GM23338 (cell line): ENCODE measurements around the gene PALLD. TPM values are rescaled to one million over a fixed set of nuclear protein-coding genes. Genes with fewer than 3 reads are reported as not detected.

Experiments used
- ATAC-seq: fragments of 200-7000 bp; cut with Tn5 transposase; 3 replicates; pipeline ENCODE4 v1.9.1; 2020
- DNase-seq: peaks from one replicate; pipeline ENCODE4 v3.0.0-alpha.2; 2015; ENCODE audit warnings: low spot score
- H2AFZ ChIP-seq: fragments of 200-600 bp; sonication (generic); 2 replicates; pipeline ENCODE4 v1.8.0; 2016; ENCODE audit warnings: antibody characterized with exemption, mild to moderate bottlenecking, moderate library complexity
- H3F3A ChIP-seq: fragments of 200-600 bp; sonication (generic); replicated peaks from 2 replicates; pipeline ENCODE4 v1.8.0; 2017; ENCODE audit warnings: antibody characterized with exemption, mixed run types, low read depth
- H3K27ac ChIP-seq: fragments of 200-600 bp; sonication (generic); 2 replicates; pipeline ENCODE4 v1.6.1; 2016; ENCODE audit warnings: low read depth
- H3K27me3 ChIP-seq: fragments of 200-600 bp; sonication (generic); 2 replicates; pipeline ENCODE4 v1.8.0; 2016; ENCODE audit warnings: mild to moderate bottlenecking, mixed run types, moderate library complexity; ENCODE audit not compliant: insufficient read depth
- H3K36me3 ChIP-seq: fragments of 200-600 bp; sonication (generic); 2 replicates; pipeline ENCODE4 v1.8.0; 2016; ENCODE audit warnings: mild to moderate bottlenecking; ENCODE audit not compliant: insufficient read depth
- H3K4me1 ChIP-seq: fragments of 200-600 bp; sonication (generic); 2 replicates; pipeline ENCODE4 v1.8.0; 2016; ENCODE audit warnings: mild to moderate bottlenecking, moderate library complexity; ENCODE audit not compliant: insufficient read depth
- H3K4me2 ChIP-seq: fragments of 200-600 bp; sonication (generic); 2 replicates; pipeline ENCODE4 v1.7.1; 2017; ENCODE audit warnings: mixed run types
- H3K4me3 ChIP-seq: fragments of 200-600 bp; sonication (generic); 2 replicates; pipeline ENCODE4 v1.6.1; 2016; ENCODE audit warnings: mixed run types
- H3K79me2 ChIP-seq: fragments of 200-600 bp; sonication (generic); replicated peaks from 2 replicates; pipeline ENCODE4 v1.8.0; 2017; ENCODE audit warnings: mild to moderate bottlenecking; ENCODE audit not compliant: insufficient read depth
- H3K9me2 ChIP-seq: fragments of 200-600 bp; sonication (generic); 2 replicates; pipeline ENCODE4 v1.8.0; 2017; ENCODE audit not compliant: insufficient read depth
- H4K20me1 ChIP-seq: fragments of 200-600 bp; sonication (generic); replicated peaks from 2 replicates; pipeline ENCODE4 v1.8.0; 2017; ENCODE audit warnings: mild to moderate bottlenecking; ENCODE audit not compliant: insufficient read depth
- H3K27ac Mint-ChIP-seq: 2 replicates; pipeline ENCODE4 v1.8.0; 2020; ENCODE audit warnings: inconsistent platforms, mild to moderate bottlenecking, moderate library complexity, mixed read lengths
- H3K27me3 Mint-ChIP-seq: 3 replicates; pipeline ENCODE4 v1.8.0; 2022; ENCODE audit warnings: low read depth, mild to moderate bottlenecking, moderate library complexity, mixed read lengths, inconsistent platforms; ENCODE audit not compliant: insufficient read depth, poor library complexity
- H3K36me3 Mint-ChIP-seq: 3 replicates; pipeline ENCODE4 v1.8.0; 2021; ENCODE audit warnings: low read depth, mild to moderate bottlenecking, inconsistent platforms, moderate library complexity, mixed read lengths
- H3K4me1 Mint-ChIP-seq: 3 replicates; pipeline ENCODE4 v1.8.0; 2020; ENCODE audit warnings: mild to moderate bottlenecking, inconsistent platforms, mixed read lengths
- H3K4me3 Mint-ChIP-seq: 3 replicates; pipeline ENCODE4 v1.8.0; 2021; ENCODE audit warnings: moderate library complexity, mild to moderate bottlenecking, inconsistent platforms, mixed read lengths
- H3K9me3 Mint-ChIP-seq: 3 replicates; pipeline ENCODE4 v1.8.0; 2020; ENCODE audit warnings: moderate library complexity, mild to moderate bottlenecking, inconsistent platforms, mixed read lengths
- CREB1 ChIP-seq: fragments of 250-450 bp; sonication (Bioruptor Pico); IDR thresholded peaks from 2 replicates; pipeline ENCODE4 v1.5.0; 2020; ENCODE audit warnings: low read depth, mild to moderate bottlenecking, moderate library complexity
- EZH2 ChIP-seq: fragments of 200-600 bp; sonication (generic); IDR thresholded peaks from one replicate; pipeline ENCODE4 v1.8.0; 2017; ENCODE audit warnings: antibody characterized with exemption, mild to moderate bottlenecking, low read depth; ENCODE audit not compliant: unreplicated experiment
- NANOG ChIP-seq: IDR thresholded peaks from 2 replicates; pipeline ENCODE4 v1.6.1; 2016; ENCODE audit warnings: antibody characterized with exemption, borderline replicate concordance
- STAT1 ChIP-seq: IDR thresholded peaks from one replicate; pipeline ENCODE4 v1.6.1; 2016; ENCODE audit warnings: antibody characterized with exemption; ENCODE audit not compliant: unreplicated experiment
- ZNF114 ChIP-seq: fragments of 250-450 bp; sonication (Bioruptor Pico); IDR thresholded peaks from 2 replicates; pipeline ENCODE4 v1.5.0; 2020; ENCODE audit warnings: mild to moderate bottlenecking, moderate library complexity
- polyA plus RNA-seq: library from polyadenylated mRNA; unstranded; fragments of >200 nt; fragmentation: Nextera tagmentation; extraction: Ambion mirVana; gene quantifications from 2 replicates; pipeline ENCODE4 v1.2.1, GENCODE V29; 2016
- total RNA-seq: library from RNA; depleted of rRNA; stranded (reverse); fragments of >200 nt; shearing (Covaris generic); gene quantifications from 2 replicates; pipeline ENCODE4 v1.2.3, GENCODE V29; 2014
- TF ChIP-seq, protein P1 (sequence below): IDR thresholded peaks from one replicate; pipeline ENCODE4 v1.6.1; 2018; ENCODE audit warnings: antibody characterized with exemption; ENCODE audit not compliant: unreplicated experiment
- TF ChIP-seq, protein P2 (sequence below): IDR thresholded peaks from 2 replicates; pipeline ENCODE4 v1.6.1; 2016; ENCODE audit warnings: antibody characterized with exemption
- TF ChIP-seq, protein P3 (sequence below), 2 experiments: fragments of 200-600 bp in 1 of 2; sonication (generic) in 1 of 2; conservative IDR thresholded peaks; 2 replicates each; pipeline versions ENCODE4 v1.5.1 to v1.6.1; 2016 to 2017; ENCODE audit warnings: antibody characterized with exemption in 2 of 2, low read depth in 2 of 2, mild to moderate bottlenecking in 2 of 2, moderate library complexity in 1 of 2

Gene PALLD
- total and polyA plus RNA-seq, 2 experiments from 2014 or later: 13.1 to 30.2 TPM

DNA sequence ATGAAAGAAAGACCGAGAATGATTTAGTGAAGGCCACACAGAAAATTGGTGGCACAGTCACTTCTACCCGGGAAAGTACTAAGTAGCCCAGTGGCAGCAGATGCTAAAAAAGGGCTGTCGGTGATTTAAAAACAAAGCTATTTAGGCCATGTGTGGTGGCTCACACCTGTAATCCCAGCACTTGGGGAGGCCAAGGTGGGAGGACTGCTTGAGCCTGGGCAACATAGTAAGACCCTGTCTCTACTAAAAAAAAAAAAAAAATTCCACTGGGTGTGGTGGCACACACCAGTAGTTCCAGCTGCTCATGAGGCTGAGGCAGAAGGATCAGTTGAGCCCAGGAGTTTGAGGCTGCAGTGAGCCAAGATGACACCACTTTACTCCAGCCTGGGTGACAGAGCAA lies 369.0 kb downstream of the PALLD start:
- H3K9me3 Mint-ChIP-seq: no peaks in the 10 kb centered on the region
- no peaks in the 10 kb centered on the region for H3K27me3 ChIP-seq
- no peak overlapping the region for H3K4me3 ChIP-seq
- no peak overlapping the region for H3K4me2 ChIP-seq
- no peaks in the 10 kb centered on the region for H3F3A ChIP-seq
- H3K27me3 Mint-ChIP-seq: no peaks in the 10 kb centered on the region
- no peak for TF ChIP-seq STAT1
- H3K9me2 ChIP-seq: no peaks in the 10 kb centered on the region; the same call in 1 of the 2 replicates
- H3K36me3 Mint-ChIP-seq: peaks cover 6% of the 10 kb centered on the region; the same call in 1 of the 3 replicates
- no peaks in the 10 kb centered on the region for H3K79me2 ChIP-seq
- peaks cover 24% of the 10 kb centered on the region for H3K4me1 Mint-ChIP-seq
- no peaks in the 10 kb centered on the region for H4K20me1 ChIP-seq
- no peaks in the 10 kb centered on the region for H3K36me3 ChIP-seq
- H3K4me1 ChIP-seq: peaks cover 5% of the 10 kb centered on the region; the same call in 1 of the 2 replicates
- H3K27ac ChIP-seq: no peak overlapping the region
- no peak for ATAC-seq
- H3K27ac Mint-ChIP-seq: no peak overlapping the region
- no peak for DNase-seq
- H3K4me3 Mint-ChIP-seq: no peak overlapping the region
- no peak overlapping the region for H2AFZ ChIP-seq

DNA sequence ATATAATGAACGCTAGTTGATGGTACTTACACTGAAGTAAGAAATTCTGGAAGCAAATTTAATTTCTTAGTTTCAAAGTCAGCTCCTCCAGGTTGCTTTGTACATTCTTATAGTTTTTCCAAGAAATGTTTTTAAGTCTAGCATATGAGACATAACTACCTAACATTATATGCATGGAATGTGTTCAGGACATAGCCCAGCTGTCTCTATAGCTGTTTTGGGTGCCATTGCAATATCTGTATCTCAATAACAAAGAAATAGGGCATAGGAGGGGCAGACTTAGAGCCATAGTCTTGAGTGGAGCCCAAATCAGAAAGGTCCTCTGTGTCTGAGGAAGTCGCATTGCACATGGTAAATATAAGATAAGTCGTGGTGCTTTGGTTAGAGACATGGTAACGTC lies 369.8 kb downstream of the PALLD start:
- no peaks in the 10 kb centered on the region for H3K36me3 ChIP-seq
- H3K9me2 ChIP-seq: no peaks in the 10 kb centered on the region; the same call in 1 of the 2 replicates
- H3K4me1 ChIP-seq: peaks cover 5% of the 10 kb centered on the region; the same call in 1 of the 2 replicates
- H3K4me3 ChIP-seq: no peak overlapping the region
- Mint-ChIP-seq H3K4me1 (peaks cover 26% of the 10 kb centered on the region), H3K4me3 (no peak overlapping the region), H3K9me3 (no peaks in the 10 kb centered on the region), H3K36me3 (peaks cover 6% of the 10 kb centered on the region; the same call in 1 of the 3 replicates), H3K27ac (no peak overlapping the region), H3K27me3 (no peaks in the 10 kb centered on the region)
- DNase-seq: no peak
- no peak overlapping the region for H3K27ac ChIP-seq
- H3K27me3 ChIP-seq: no peaks in the 10 kb centered on the region
- no peaks in the 10 kb centered on the region for H3F3A ChIP-seq
- no peaks in the 10 kb centered on the region for H4K20me1 ChIP-seq
- H3K79me2 ChIP-seq: no peaks in the 10 kb centered on the region
- no peak for ATAC-seq
- H3K4me2 ChIP-seq: no peak overlapping the region
- no peak for TF ChIP-seq CREB1 (CRISPR knock-in tag)
- TF ChIP-seq, protein P1, sequence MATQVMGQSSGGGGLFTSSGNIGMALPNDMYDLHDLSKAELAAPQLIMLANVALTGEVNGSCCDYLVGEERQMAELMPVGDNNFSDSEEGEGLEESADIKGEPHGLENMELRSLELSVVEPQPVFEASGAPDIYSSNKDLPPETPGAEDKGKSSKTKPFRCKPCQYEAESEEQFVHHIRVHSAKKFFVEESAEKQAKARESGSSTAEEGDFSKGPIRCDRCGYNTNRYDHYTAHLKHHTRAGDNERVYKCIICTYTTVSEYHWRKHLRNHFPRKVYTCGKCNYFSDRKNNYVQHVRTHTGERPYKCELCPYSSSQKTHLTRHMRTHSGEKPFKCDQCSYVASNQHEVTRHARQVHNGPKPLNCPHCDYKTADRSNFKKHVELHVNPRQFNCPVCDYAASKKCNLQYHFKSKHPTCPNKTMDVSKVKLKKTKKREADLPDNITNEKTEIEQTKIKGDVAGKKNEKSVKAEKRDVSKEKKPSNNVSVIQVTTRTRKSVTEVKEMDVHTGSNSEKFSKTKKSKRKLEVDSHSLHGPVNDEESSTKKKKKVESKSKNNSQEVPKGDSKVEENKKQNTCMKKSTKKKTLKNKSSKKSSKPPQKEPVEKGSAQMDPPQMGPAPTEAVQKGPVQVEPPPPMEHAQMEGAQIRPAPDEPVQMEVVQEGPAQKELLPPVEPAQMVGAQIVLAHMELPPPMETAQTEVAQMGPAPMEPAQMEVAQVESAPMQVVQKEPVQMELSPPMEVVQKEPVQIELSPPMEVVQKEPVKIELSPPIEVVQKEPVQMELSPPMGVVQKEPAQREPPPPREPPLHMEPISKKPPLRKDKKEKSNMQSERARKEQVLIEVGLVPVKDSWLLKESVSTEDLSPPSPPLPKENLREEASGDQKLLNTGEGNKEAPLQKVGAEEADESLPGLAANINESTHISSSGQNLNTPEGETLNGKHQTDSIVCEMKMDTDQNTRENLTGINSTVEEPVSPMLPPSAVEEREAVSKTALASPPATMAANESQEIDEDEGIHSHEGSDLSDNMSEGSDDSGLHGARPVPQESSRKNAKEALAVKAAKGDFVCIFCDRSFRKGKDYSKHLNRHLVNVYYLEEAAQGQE: no peak
- TF ChIP-seq ZNF114 (CRISPR knock-in tag): no peak
- no peak for TF ChIP-seq EZH2
- TF ChIP-seq STAT1: no peak
- no peak overlapping the region for H2AFZ ChIP-seq

DNA sequence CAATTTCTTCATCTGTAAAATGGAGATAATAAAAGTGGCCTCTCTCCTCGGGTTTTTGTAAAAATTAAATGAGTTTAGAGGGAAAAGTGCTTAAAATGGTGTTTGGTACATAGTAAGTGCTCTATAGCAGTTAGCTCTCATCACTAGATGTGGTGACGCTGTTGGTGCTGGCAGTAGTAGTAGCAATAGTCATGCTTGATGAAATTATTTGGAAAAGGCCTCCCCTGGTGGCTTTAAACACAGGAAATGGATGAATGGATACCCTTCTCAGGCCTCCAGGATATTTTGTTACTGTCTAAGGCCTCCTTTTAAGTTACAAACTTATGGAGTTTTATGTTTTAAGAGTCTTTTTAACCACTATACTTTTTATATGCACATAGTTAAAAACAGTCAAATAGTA lies 370.3 kb downstream of the PALLD start:
- H3K36me3 ChIP-seq: no peaks in the 10 kb centered on the region
- H3K4me2 ChIP-seq: no peak overlapping the region
- H3K27me3 Mint-ChIP-seq: no peaks in the 10 kb centered on the region
- no peak overlapping the region for H3K4me3 ChIP-seq
- H3K4me3 Mint-ChIP-seq: no peak overlapping the region
- H3K79me2 ChIP-seq: no peaks in the 10 kb centered on the region
- H3K27me3 ChIP-seq: no peaks in the 10 kb centered on the region
- no peaks in the 10 kb centered on the region for H3K9me3 Mint-ChIP-seq
- ATAC-seq (no peak), DNase-seq (no peak)
- H3K4me1 ChIP-seq: peaks cover 5% of the 10 kb centered on the region; the same call in 1 of the 2 replicates
- H3K27ac ChIP-seq: no peak overlapping the region
- no peaks in the 10 kb centered on the region for H3F3A ChIP-seq
- H4K20me1 ChIP-seq: no peaks in the 10 kb centered on the region
- H3K9me2 ChIP-seq: no peaks in the 10 kb centered on the region; the same call in 1 of the 2 replicates
- peaks cover 29% of the 10 kb centered on the region for H3K4me1 Mint-ChIP-seq
- no peak overlapping the region for H2AFZ ChIP-seq
- peak overlapping the region; percentile 63; the same call in 1 of the 2 replicates for H3K27ac Mint-ChIP-seq
- H3K36me3 Mint-ChIP-seq: peaks cover 8% of the 10 kb centered on the region; the same call in 1 of the 3 replicates
- no peak for TF ChIP-seq NANOG
- TF ChIP-seq, protein P1: no peak
- TF ChIP-seq CREB1 (CRISPR knock-in tag): no peak
- TF ChIP-seq, protein P2, sequence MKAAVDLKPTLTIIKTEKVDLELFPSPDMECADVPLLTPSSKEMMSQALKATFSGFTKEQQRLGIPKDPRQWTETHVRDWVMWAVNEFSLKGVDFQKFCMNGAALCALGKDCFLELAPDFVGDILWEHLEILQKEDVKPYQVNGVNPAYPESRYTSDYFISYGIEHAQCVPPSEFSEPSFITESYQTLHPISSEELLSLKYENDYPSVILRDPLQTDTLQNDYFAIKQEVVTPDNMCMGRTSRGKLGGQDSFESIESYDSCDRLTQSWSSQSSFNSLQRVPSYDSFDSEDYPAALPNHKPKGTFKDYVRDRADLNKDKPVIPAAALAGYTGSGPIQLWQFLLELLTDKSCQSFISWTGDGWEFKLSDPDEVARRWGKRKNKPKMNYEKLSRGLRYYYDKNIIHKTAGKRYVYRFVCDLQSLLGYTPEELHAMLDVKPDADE: no peak
- TF ChIP-seq, protein P3, sequence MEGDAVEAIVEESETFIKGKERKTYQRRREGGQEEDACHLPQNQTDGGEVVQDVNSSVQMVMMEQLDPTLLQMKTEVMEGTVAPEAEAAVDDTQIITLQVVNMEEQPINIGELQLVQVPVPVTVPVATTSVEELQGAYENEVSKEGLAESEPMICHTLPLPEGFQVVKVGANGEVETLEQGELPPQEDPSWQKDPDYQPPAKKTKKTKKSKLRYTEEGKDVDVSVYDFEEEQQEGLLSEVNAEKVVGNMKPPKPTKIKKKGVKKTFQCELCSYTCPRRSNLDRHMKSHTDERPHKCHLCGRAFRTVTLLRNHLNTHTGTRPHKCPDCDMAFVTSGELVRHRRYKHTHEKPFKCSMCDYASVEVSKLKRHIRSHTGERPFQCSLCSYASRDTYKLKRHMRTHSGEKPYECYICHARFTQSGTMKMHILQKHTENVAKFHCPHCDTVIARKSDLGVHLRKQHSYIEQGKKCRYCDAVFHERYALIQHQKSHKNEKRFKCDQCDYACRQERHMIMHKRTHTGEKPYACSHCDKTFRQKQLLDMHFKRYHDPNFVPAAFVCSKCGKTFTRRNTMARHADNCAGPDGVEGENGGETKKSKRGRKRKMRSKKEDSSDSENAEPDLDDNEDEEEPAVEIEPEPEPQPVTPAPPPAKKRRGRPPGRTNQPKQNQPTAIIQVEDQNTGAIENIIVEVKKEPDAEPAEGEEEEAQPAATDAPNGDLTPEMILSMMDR (conservative IDR thresholded peaks at IDR 0.05; ENCODE audit: low read depth in 2 of 2): no peak
- no peak for TF ChIP-seq ZNF114 (CRISPR knock-in tag)
- no peak for TF ChIP-seq STAT1
